Uterus (tissue), 2 donors: ENCODE measurements around the gene PCNX2.

Experiments
- POLR2A ChIP-seq, 2 donors: fragments of 450-650 bp; IDR thresholded peaks; one replicate each; pipeline ENCODE4 v1.6.1; 2016; ENCODE audit warnings: antibody characterized with exemption in 2 of 2, mild to moderate bottlenecking in 1 of 2, moderate library complexity in 1 of 2
- TF ChIP-seq, protein P1 (sequence below), 4 experiments: fragments of 200-600 bp in 2 of 4; fragments of 450-650 bp in 2 of 4; sonication (generic) in 2 of 4; IDR thresholded peaks; one replicate each; pipeline ENCODE4 v1.5.1; 2016 to 2019; ENCODE audit warnings: antibody characterized with exemption in 4 of 4, mild to moderate bottlenecking in 2 of 4, moderate library complexity in 1 of 4

DNA sequence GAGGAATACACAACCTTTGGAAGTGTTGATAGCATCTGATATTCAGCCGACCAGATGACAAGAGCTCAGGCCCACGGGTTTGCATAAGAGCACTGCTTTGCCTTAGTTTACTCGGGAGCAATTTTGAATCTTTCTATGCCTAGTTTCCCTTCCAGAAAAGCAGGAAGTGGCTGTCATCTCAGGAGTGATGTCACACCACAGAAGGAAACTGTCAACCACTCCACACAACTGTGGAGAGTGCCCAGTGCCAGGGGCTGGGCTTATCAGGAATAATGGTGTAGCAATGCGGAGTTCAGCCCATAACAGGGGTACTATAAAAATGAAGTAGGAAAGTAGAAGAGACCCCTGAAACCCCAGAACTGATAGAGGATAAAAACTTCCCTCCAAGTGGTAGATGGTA, 316.7 kb downstream of the PCNX2 start:
- TF ChIP-seq POLR2A (IDR thresholded peaks at IDR 0.05): no peak
- TF ChIP-seq, protein P1, sequence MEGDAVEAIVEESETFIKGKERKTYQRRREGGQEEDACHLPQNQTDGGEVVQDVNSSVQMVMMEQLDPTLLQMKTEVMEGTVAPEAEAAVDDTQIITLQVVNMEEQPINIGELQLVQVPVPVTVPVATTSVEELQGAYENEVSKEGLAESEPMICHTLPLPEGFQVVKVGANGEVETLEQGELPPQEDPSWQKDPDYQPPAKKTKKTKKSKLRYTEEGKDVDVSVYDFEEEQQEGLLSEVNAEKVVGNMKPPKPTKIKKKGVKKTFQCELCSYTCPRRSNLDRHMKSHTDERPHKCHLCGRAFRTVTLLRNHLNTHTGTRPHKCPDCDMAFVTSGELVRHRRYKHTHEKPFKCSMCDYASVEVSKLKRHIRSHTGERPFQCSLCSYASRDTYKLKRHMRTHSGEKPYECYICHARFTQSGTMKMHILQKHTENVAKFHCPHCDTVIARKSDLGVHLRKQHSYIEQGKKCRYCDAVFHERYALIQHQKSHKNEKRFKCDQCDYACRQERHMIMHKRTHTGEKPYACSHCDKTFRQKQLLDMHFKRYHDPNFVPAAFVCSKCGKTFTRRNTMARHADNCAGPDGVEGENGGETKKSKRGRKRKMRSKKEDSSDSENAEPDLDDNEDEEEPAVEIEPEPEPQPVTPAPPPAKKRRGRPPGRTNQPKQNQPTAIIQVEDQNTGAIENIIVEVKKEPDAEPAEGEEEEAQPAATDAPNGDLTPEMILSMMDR (IDR thresholded peaks at IDR 0.05): no peak
